Suppressor macrophage treated with lipopolysaccharide for 1 hour (primary cell): ENCODE measurements around the gene ATP6V0A4.
"Not testable (repeated sequence)": the region's sequence is repeated elsewhere in the genome, so short reads cannot be mapped to it uniquely, and the experiment has no call there.

ENCODE experiments used
- DNase-seq, 3 donors: peaks; one replicate each; pipeline ENCODE4 v3.0.0-alpha.2; 2020 to 2022

ATP6V0A4 gene

DNA sequence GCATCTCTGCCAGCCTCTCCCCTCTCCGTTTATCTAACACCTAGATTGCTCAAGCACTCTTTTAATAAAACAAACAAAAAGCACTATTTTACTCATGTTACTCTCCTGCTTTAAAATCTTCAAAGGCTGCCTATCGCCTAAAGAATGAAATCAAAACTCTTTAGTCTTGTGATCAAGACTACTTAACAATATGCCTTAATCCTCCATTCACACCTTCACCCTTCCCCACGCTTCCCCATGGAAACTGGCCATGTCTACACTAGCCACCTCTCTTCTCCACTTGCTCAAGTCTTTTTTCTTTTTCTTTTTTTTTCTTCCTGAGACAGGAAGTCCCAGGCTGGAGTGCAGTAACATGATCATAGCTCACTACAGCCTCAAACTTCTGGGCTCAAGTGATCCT lies 48.0 kb downstream of the ATP6V0A4 start:
- DNase-seq, result no peak

DNA sequence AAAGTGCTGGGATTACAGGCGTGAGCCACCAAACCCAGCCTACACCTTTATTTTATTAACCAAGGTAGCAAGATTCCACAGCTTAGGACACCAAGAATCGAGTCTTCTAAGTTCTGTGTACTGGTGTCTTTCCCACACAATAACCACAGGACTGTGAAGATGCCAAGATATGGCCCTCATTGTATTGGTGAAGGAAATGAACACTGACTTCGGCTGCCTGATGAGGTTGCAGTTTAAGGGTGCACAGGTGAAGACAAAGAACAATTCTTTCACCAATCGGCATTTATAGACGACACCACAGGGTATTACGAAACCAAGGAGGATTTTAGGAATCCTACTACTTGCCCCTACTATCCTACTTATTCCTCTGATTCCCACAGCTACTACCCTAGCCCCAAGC lies 49.3 kb downstream of the ATP6V0A4 start:
- no peak for DNase-seq

DNA sequence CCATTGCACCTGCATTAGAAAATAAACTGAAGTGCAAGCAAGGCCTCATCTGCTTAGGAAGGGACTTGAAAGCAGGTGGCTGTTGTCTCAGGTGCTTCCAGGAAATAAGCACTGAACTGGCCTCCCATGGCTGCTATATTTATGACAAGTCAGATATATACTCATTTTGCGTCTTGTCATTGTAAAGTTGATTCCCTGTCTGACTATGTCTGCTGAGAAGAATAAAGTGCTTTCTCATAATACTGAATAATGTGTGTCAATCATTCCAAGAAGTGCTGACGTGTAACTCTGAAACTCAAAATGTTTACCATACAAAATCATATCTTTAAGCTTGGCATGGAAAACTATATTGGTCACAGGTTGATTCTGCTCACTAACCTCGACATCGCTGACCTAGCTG lies 51.9 kb downstream of the ATP6V0A4 start:
- DNase-seq, result no peak

DNA sequence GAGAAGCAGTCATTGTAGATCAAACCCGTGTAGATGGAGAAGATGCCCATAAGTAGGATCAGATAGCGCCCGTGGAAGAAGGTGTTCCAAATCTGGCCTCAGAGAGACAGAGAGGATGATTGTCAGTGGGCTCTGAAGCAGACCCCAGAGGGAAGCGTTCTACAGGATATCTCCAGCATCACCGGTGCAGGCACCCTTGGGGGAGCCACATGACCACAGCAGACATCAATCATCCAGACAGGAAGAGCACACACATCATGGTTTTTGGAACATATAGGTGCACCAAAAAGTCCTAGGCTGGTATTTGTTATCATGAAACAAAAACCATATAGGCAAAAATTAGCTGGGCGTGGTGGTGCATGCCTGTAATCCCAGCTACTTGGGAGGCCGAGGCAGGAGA lies 52.8 kb downstream of the ATP6V0A4 start:
- DNase-seq, result no peak

DNA sequence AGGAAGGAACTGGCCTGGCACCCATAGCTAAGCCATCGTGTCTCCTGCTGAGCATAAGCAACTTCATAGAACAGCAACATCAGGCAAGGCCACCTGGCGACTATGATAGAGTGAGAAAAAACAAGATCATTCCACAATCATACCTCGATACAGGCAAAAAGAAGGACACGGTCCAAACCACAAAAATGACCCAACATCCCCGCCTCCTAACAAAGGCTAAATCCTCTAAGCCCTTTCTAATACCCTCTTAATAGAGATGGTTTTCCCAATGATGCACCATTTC lies 56.6 kb downstream of the ATP6V0A4 start:
- DNase-seq, result no peak

DNA sequence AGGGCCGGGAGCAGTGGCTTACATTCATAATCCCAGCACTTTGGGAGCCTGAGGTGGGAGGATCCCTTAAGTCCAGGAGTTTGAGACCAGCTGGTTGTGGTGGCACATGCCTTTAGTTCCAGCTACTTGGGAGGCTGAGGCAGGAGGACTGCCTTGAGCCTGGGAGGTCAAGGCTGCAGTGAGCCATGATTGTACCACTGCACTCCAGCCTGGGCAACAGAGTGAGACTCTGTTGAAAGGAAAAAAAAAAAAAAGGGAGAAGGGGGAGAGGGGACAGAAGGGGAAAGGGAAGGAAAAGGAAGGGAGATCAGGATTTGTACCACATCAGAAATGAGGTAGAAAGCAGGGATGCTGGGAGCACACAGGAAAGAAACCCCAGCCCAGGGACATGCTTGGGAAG lies 58.1 kb downstream of the ATP6V0A4 start:
- no peak for DNase-seq

DNA sequence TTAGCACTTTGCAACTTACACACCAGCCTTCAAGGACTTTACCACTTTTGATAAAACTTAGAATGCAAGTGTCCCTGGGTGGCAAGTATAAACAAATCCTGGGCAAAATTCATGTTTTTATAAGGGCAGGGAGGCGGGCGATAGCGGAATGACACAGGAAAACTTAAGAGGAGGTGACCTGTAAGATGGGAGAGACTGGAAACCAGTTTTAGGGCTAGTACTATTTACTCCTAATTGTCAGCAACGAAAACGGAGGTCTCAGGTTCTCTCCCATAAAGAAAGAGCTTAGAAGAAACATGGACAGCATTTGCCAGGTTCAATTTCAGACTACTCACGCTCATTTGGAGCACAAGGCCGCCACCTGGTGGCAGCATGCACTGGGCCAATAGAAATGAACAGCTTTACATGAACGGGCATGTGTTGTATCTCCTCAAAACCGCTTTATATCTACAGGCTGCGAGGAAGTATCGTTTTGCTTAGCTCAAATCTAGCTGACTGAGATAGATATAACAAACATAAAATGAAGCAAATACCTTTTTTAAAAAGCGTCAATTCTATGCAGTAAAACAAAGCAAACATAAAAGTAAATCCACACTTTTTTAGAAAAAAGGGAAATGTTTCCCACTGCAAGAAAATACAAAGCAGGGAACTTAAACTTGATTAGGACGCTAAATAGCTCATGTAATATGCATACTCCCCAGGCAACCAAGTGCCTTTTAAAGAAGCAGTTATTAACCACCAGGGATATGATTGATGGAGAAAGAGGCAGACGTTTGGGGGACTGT lies 59.3 kb downstream of the ATP6V0A4 start:
- peak; percentile 82 to 90 (median 87) for DNase-seq

DNA sequence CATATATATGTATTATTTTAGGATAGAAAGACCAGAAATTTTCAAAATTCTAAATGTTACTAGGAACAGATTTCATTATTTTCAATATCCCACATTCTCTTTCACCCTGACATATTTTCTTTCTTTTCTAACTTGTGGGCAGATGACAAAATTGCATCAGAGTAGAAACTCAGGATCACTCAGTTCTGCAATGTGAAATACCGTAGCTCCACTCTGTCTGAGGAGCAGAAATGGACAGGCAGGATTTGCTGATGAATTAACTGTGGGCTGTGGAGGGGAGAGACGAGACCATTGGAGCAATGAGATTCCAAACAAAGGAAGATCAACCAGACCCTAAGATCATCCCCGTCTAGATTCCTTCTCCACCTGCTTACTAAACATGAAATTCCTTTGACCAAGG lies 59.9 kb downstream of the ATP6V0A4 start:
- peak; percentile 18 to 28 (median 21) for DNase-seq

DNA sequence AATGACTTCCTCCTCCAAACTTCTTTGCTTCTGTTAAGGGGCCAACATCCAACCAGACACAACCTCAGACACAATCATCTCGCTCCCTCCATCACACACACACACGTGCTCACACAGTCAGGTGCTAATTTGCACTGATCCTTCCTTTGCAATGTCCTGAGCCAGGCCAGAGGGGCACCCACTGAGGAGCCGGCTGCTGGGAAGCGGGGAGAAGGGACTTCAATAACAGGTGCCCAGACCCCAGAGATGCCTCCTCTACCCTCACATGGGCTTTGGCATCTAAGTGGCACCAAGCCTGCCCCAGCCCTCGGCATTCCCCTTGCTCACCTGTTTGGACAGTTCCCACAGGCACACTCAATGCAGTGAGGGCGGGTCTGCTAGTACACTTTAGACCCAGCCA lies 62.6 kb downstream of the ATP6V0A4 start:
- DNase-seq, result no peak

DNA sequence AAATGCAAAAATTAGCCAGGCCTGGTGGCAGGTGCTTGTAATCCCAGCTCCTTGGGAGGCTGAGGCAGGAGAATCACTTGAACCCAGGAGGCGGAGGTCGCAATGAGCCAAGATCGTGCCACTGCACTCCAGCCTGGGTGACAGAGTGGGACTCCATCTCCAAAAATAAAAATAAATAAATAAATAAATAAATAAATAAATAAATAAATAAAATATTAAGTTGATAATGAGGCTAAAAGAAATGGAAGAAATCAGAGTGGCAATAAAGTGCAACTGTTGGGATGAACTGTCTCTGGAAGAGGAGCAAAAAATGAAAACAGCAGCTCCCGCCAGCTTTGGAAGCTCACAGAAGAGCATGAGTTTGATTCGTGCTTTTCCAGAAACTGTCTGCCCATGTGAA lies 66.3 kb downstream of the ATP6V0A4 start:
- not testable (repeated sequence) for DNase-seq

DNA sequence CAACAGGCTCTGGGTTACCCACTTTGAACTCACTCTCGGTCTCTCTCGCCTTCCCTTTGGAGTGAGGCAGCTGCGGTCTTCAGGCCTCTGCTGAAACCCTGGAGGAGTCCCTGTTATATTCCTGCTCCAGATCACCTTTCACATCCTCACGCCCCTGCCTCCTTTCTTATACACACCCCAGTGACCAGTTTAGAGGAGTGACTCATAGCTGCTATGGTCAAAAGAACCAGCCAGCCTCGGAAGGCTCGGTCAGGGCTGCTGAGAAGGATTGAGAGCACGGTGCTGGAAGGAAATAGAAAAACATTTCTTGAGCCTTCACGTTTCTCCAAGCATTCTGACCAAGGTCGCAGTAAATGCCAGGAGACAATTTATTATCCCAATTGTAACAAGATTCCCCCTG lies 68.6 kb downstream of the ATP6V0A4 start:
- no peak for DNase-seq

DNA sequence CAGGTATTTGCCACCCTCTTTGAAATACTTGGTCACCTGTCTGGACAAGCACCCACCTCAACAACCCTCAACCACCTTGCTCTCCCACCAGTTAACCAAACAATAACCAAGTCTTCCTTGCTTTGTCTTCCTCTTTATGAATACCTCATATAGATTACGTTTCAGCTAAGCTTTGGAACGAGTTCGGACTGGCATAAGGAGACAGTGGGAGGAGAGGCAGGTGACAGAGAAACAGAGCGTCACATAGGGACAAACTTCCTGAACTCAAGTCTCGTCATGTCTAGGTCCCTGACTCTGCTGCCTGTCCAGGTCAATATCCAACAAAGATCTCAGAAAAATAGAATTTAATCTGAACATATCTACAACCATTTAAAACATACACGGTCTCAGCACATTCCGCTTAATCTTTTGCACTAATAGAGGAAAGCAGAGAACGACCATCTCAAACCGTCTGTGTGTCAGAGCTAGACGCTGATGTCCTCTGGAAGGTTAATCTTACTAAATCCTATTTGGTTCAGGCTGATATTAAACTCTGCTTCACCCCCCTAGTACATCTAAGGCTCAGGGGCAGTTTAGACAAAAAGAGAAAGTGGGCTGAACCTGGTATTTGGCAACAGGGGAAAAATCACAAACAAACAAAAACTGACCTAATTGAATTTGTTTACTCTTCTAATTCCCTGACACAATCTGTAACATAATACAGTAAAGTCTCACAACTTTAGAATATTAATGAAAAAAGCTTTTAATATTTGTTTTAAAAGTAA lies 70.5 kb downstream of the ATP6V0A4 start:
- DNase-seq, result no peak

DNA sequence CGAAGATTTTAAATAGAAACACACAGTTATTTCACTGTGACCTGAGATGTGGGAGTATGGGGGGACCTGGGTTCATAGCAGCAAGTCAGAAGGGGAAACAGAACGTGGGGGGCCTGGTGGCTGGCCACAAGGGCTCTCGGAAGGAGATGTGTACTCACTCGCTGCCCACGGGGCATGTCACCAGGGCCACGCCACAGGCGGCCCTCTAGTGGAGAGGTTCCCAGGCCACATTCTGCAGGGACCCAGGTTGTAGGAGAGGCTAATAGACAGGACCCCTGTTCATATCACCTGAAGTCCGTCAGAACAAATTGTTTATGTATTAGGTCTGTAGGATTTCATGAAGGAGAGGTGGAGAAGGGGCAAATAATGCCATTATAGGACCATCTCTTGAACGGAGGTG lies 71.7 kb downstream of the ATP6V0A4 start:
- DNase-seq, result no peak

DNA sequence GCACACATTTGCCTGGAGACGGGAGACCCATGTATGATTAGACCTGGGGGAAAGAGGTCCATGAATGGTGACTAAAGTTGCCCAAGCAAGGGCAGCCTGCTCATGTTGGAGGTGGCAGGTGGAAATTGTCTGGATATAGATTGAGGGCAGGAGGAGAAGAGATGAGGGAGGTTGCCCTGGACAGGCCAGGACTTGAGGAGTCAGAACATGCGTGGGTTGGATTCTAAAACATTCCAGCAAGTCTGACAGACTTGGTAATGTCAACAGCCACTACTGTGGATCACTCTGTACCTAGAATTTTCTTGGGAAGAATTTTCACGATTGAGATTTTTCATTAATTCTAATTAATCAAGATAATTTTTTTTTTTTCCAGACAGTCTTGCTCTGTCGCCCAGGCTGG lies 77.7 kb downstream of the ATP6V0A4 start:
- no peak for DNase-seq

DNA sequence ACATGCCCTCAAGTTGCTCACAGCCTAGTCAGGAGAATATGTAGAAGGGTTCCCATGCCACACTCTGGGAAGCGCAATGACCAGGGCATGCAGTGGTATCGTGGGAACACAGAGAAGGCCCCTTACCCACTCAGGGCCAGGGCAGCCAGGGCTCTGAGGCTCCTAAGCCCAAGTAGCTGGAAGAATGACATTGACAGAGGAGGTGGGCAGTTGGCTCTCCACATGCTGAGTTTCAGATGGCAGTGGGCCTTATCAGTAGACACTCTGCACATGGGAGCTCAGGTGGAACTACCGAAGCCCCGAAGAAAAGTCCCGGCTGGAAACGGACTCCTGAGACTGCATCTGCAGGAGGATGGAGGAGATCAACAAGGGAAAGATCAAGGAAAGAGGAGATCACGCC lies 81.1 kb downstream of the ATP6V0A4 start:
- no peak for DNase-seq

DNA sequence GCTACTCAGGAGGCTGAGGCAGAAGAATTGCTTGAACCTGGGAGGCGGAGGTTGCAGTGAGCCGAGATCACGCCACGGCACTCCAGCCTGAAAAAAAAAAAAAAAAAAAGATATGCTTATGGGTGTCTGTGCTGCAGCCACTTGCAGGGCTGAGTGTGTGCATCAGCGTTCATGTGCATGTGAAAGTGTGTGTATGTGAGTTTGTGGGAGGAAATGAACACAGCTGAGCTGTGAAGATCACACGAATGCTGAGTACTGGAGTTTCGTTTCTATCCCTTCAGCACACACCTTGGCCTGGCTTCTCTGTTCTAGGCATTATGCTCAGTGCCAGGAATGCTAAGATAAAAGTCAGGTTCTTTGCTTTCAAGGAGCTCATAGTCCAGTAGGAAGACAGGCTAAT lies 84.8 kb downstream of the ATP6V0A4 start:
- no peak for DNase-seq

DNA sequence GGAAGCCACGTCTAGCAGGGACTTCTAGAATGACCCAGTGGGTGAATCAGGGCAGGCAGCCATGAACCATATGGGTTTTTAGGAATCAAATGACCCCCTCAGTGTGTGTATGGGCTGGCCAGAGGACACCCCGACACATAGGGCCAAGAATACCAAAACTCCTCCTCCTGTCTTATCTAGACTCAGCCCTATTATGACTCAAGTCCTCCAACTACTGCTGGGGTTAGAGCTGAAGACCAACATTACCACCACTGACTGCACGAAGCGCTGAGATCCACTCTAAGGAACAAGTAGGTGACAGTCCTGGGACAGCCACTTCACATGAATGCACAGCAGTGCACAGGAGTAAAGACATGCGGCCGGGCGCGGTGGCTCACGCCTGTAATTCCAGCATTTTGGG lies 85.3 kb downstream of the ATP6V0A4 start:
- no peak for DNase-seq

DNA sequence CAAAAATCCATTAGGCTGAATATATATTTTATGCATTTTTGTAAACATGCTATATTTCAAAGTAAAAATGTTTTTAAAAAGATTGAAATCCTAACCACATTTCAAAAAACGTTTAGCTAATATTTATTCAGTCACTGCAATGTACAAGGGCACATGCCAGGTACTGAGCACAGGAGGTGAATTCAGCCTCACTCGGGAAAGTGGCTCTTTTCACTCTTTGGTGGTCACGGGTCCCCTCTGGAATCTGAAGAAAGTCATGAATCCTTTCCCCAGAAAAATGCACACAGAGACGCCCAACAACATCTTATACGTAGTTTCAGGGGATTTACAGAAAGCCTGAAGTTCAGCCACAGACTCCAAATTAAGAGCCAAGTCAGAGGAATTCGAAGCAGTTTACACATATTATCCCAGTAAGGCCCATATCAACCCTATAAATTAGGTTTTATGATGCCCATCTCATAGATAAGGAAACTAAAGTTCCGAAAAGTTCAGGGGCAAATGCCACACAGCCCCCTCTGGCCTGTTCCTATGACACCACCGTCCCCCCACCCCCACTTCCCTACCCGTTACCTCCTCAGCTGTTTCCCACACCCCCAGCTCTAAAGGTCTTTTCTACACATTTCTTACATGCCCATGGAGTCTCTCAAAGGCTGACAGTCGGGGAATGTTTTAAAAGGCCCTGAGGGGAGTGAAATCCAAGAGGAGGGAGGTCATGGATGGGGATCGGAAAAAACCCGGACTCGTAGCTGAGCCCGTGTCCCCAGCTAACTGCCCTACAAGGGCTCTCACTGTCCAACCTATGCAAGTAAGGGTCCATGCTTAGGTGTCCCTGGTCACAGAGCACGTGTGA lies 87.2 kb downstream of the ATP6V0A4 start:
- no peak for DNase-seq

DNA sequence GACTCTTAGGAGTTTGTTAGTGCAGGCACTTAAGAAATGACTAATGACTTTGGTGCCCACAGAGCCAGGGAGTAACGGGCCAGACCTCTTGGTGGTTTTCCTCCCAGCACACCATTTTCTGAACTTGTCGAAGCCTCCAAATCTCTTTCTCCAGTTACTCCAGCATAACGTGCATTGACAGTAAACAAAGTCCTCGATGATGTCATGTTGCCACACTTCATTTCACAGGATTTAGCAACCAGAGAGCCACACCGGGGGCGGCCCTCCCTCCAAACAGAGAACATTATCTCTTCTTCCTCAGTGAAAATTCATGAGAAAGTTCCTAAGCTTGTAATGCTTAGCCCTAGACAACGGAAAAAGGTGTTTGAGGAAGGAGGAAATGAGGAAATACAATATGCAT lies 92.8 kb downstream of the ATP6V0A4 start:
- DNase-seq, result peak; percentile 48 to 57 (median 54)

DNA sequence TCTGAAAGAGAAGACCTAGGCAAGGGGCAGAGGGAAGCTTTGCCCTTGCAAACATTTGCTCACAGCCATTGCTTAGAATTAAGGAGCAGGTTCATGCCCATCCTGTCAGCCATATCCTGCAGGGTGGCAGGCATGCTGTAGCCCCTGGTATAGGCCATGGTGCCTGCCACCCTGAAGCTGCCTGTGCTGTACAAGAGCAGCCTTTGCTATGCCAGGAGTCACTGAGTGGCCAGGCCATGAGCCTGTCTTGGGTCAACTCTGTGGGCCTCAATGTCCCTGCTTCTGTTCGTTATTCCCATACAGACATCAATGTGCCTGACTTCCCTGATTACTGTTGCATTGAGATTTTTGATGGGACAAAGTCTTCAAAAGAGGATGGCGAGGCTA lies 96.5 kb downstream of the ATP6V0A4 start:
- DNase-seq, result no peak

DNA sequence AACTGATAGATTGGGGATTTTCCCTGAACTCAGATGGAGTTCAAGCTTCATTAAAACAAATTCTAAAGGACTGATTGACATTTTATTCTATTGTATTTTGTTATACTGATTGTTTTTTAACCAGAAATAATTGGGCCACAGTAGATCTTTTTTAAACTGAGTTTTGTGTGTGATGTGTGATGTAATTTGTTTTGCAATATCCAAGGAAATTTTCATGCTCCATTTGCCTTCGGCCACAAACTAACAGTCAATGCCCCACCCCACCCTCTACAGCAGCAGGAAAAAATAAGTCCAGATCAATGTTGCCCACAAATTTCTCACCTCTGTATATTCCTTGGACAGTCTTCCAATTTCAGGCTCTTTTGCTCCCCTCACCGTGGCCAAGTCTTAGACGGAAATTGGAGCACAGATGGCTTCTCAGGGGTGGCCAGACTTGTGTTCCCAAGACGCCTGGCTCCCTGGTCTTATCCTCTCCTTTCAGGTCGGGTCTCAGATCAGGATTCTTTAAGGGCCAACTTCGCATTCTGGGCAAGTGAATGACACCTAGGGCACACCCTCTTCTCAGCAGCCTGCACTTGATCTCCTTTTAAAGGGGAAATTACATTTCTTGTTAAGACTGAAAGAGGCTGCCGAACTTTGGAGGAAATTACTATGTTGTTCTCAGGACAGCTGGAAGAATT lies 97.0 kb downstream of the ATP6V0A4 start, which contains the start of gene SVOPL:
SVOPL (minus strand) TSS at position 506 of the 680 bp plus-strand sequence. CDS start 22,317 bp downstream, outside the sequence.
- DNase-seq, result peak in 1 of 3 donors; percentile 6

DNA sequence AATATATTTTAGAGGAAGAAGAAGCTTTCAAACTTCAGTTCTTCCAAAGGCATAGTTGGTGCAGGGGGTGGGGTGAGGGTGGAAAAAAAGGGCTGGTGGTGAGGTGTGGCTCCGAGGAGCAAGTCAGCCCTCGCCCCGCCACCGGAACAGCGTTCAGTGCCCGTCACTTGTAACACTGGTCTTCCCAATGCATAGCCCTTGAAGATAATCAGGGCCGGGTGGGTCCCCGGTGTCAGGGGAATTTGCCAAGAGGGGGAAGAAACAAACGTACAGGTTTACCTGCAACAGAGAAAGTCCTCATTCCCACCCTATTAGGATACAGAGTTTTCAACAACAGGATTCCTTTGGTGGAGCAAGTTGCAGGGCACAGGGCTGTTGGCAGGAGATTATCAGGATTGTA lies 98.3 kb downstream of the ATP6V0A4 start:
- DNase-seq, result no peak

DNA sequence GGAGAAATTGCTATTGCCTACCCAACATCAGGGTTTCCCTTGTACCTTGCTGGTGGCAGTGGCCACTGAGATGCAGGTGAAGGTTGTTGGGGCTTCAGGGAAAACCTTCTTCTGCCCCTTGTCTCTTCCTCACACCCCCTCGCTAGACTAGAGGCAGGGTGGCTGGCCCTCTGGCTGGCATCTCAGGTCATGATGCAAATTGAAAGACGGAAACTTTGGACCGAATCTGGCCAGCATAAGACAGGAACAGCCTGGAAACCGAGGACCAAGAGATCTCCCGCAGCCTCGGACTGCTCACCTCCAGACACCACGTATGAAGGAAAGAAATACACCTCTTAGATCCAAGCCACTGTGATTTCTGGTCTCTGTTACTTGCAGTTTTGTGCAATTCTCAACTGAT lies 99.7 kb downstream of the ATP6V0A4 start:
- DNase-seq, result no peak
